Activated CD8-positive, alpha-beta T cell treated with anti-CD3 and anti-CD28 coated beads, Interleukin-2, amount 10 ng/mL, durations not matched to agents 7 days and 5 days (primary cell): ENCODE results near the gene OR6T1. TPM values are rescaled to one million over a fixed set of nuclear protein-coding genes. Genes with fewer than 3 reads are reported as not detected.

Source experiments
- ATAC-seq: fragments of 150-1000 bp; cut with Tn5 transposase; one replicate; pipeline ENCODE4 v1.10.0; 2021; ENCODE audit warnings: moderate library complexity
- CTCF ChIA-PET: fragments of 350-600 bp; sonication (Branson Sonifier 250); formaldehyde crosslinking; loops from one replicate; lab custom pipeline; 2021; ENCODE audit warnings: antibody characterized with exemption; lab: Charles Lee
- POLR2A ChIA-PET: fragments of 350-600 bp; sonication (Branson Sonifier 250); formaldehyde crosslinking; loops from one replicate; lab custom pipeline; 2021; ENCODE audit warnings: antibody characterized with exemption; lab: Charles Lee
- DNase-seq: peaks from one replicate; pipeline ENCODE4 v3.0.0-alpha.2; 2020
- H3K27ac Mint-ChIP-seq: one replicate; pipeline ENCODE4 v1.8.0; 2021; ENCODE audit warnings: mild to moderate bottlenecking, mixed read lengths
- H3K27me3 Mint-ChIP-seq: one replicate; pipeline ENCODE4 v1.8.0; 2021; ENCODE audit warnings: low read depth, mixed read lengths
- H3K36me3 Mint-ChIP-seq: one replicate; pipeline ENCODE4 v1.8.0; 2021; ENCODE audit warnings: low read depth, mixed read lengths
- H3K4me1 Mint-ChIP-seq: one replicate; pipeline ENCODE4 v1.8.0; 2021; ENCODE audit warnings: low read depth, mixed read lengths
- H3K4me3 Mint-ChIP-seq: one replicate; pipeline ENCODE4 v1.8.0; 2021; ENCODE audit warnings: mild to moderate bottlenecking, mixed read lengths
- H3K9me3 Mint-ChIP-seq: one replicate; pipeline ENCODE4 v1.8.0; 2022; ENCODE audit warnings: mixed read lengths; ENCODE audit not compliant: insufficient read depth
- total RNA-seq, 2 experiments: library from RNA; stranded (reverse); gene quantifications; one replicate each; pipeline ENCODE4 v1.2.3, GENCODE V29; 2021

OR6T1 gene
- total RNA-seq = not detected

GRCh38 chr11:123943738-123944137, at the start of gene OR6T1:
Gene OR6T1 (minus strand): TSS chr11:123943838. CDS start chr11:123943838, 0 bp downstream.
- no peak for DNase-seq
- Mint-ChIP-seq H3K27me3 (no peaks in the 10 kb centered on the region), H3K27ac (no peak within 1 kb of the TSS), H3K9me3 (no peaks in the 10 kb centered on the region), H3K4me1 (no peaks in the 10 kb centered on the region), H3K36me3 (no peaks in the 10 kb centered on the region), H3K4me3 (no peak within 1 kb of the TSS)
- no peak for ATAC-seq
- CTCF ChIA-PET = no interaction called here
- POLR2A ChIA-PET = no interaction called here

- ATAC-seq (no peak), DNase-seq (no peak)
- no peak overlapping the region for H3K4me3 Mint-ChIP-seq
- H3K9me3 Mint-ChIP-seq = no peaks in the 10 kb centered on the region
- peaks cover 5% of the 10 kb centered on the region for H3K4me1 Mint-ChIP-seq
- H3K27ac Mint-ChIP-seq = no peak overlapping the region
- no peaks in the 10 kb centered on the region for H3K36me3 Mint-ChIP-seq
- CTCF ChIA-PET = no interaction called here
- POLR2A ChIA-PET = no interaction called here
- no peaks in the 10 kb centered on the region for H3K27me3 Mint-ChIP-seq
These were observed 35.7 kb upstream of the OR6T1 start for GRCh38 chr11:123979311-123979710.

- no peaks in the 10 kb centered on the region for H3K9me3 Mint-ChIP-seq
- ChIA-PET POLR2A (no interaction called here), CTCF (no interaction called here)
- no peak within 1 kb of the TSS for H3K27ac Mint-ChIP-seq
- no peaks in the 10 kb centered on the region for H3K27me3 Mint-ChIP-seq
- no peak for DNase-seq
- no peak for ATAC-seq
- H3K4me1 Mint-ChIP-seq = peaks cover 5% of the 10 kb centered on the region
- H3K4me3 Mint-ChIP-seq = no peak within 1 kb of the TSS
- H3K36me3 Mint-ChIP-seq = no peaks in the 10 kb centered on the region
These were observed 34.2 kb upstream of the OR6T1 start, which contains the start of gene OR10S1 for GRCh38 chr11:123977731-123978347. Gene OR10S1 (minus strand): TSS chr11:123977781. CDS start chr11:123977664, 117 bp downstream.

- Mint-ChIP-seq H3K4me1 (peaks cover 5% of the 10 kb centered on the region), H3K9me3 (no peaks in the 10 kb centered on the region), H3K4me3 (no peak overlapping the region), H3K27ac (no peak overlapping the region), H3K27me3 (no peaks in the 10 kb centered on the region), H3K36me3 (no peaks in the 10 kb centered on the region)
- DNase-seq (no peak), ATAC-seq (no peak)
- ChIA-PET CTCF (no interaction called here), POLR2A (no interaction called here)
These were observed 33.3 kb upstream of the OR6T1 start for GRCh38 chr11:123976770-123977560.

GRCh38 chr11:123973816-123974215, 30.2 kb upstream of the OR6T1 start:
- DNase-seq (no peak), ATAC-seq (no peak)
- Mint-ChIP-seq H3K4me1 (peaks cover 5% of the 10 kb centered on the region), H3K4me3 (no peak overlapping the region), H3K27me3 (no peaks in the 10 kb centered on the region), H3K27ac (no peak overlapping the region), H3K9me3 (no peaks in the 10 kb centered on the region), H3K36me3 (no peaks in the 10 kb centered on the region)
- CTCF ChIA-PET = no interaction called here
- POLR2A ChIA-PET = no interaction called here

- DNase-seq = no peak
- CTCF ChIA-PET = no interaction called here
These were observed 13.1 kb upstream of the OR6T1 start for GRCh38 chr11:123956752-123957151.

GRCh38 chr11:123945132-123945531, 1.5 kb upstream of the OR6T1 start:
- no peak for DNase-seq
- H3K36me3 Mint-ChIP-seq = no peaks in the 10 kb centered on the region
- no peak for ATAC-seq
- no peaks in the 10 kb centered on the region for H3K4me1 Mint-ChIP-seq
- ChIA-PET CTCF (no interaction called here), POLR2A (no interaction called here)
- no peaks in the 10 kb centered on the region for H3K9me3 Mint-ChIP-seq
- no peak overlapping the region for H3K4me3 Mint-ChIP-seq
- no peak overlapping the region for H3K27ac Mint-ChIP-seq
- no peaks in the 10 kb centered on the region for H3K27me3 Mint-ChIP-seq

More at GRCh38 chr11:123956752-123957151, 13.1 kb upstream of the OR6T1 start:
- H3K36me3 Mint-ChIP-seq = no peaks in the 10 kb centered on the region
- no peak overlapping the region for H3K4me3 Mint-ChIP-seq
- H3K27ac Mint-ChIP-seq = no peak overlapping the region
- ATAC-seq = no peak
- H3K4me1 Mint-ChIP-seq = no peaks in the 10 kb centered on the region
- H3K27me3 Mint-ChIP-seq = no peaks in the 10 kb centered on the region
- H3K9me3 Mint-ChIP-seq = no peaks in the 10 kb centered on the region
- POLR2A ChIA-PET = no interaction called here

- Mint-ChIP-seq H3K4me3 (no peak overlapping the region), H3K27me3 (no peaks in the 10 kb centered on the region), H3K9me3 (no peaks in the 10 kb centered on the region), H3K27ac (no peak overlapping the region), H3K36me3 (no peaks in the 10 kb centered on the region), H3K4me1 (no peaks in the 10 kb centered on the region)
- POLR2A ChIA-PET = no interaction called here
- CTCF ChIA-PET = no interaction called here
- DNase-seq (no peak), ATAC-seq (no peak)
These were observed 1.2 kb downstream of the OR6T1 start for GRCh38 chr11:123942413-123942812.

GRCh38 chr11:123939317-123939716, 4.3 kb downstream of the OR6T1 start, which contains the start of gene OR4D5:
Gene OR4D5 (plus strand): TSS chr11:123939617. CDS start chr11:123939617, 0 bp downstream.
- Mint-ChIP-seq H3K4me3 (no peak within 1 kb of the TSS), H3K9me3 (no peaks in the 10 kb centered on the region), H3K27me3 (no peaks in the 10 kb centered on the region), H3K36me3 (no peaks in the 10 kb centered on the region), H3K27ac (no peak within 1 kb of the TSS), H3K4me1 (no peaks in the 10 kb centered on the region)
- no peak for ATAC-seq
- no peak for DNase-seq
- POLR2A ChIA-PET = no interaction called here
- CTCF ChIA-PET = no interaction called here

GRCh38 chr11:123924027-123924426, 19.6 kb downstream of the OR6T1 start:
- POLR2A ChIA-PET = no interaction called here
- CTCF ChIA-PET = no interaction called here
- DNase-seq (no peak), ATAC-seq (no peak)
- Mint-ChIP-seq H3K27me3 (no peaks in the 10 kb centered on the region), H3K36me3 (no peaks in the 10 kb centered on the region), H3K9me3 (no peaks in the 10 kb centered on the region), H3K27ac (no peak overlapping the region), H3K4me1 (no peaks in the 10 kb centered on the region), H3K4me3 (no peak overlapping the region)

GRCh38 chr11:123920943-123921342, 22.7 kb downstream of the OR6T1 start:
- Mint-ChIP-seq H3K4me3 (no peak overlapping the region), H3K4me1 (no peaks in the 10 kb centered on the region), H3K27ac (no peak overlapping the region), H3K36me3 (no peaks in the 10 kb centered on the region), H3K9me3 (no peaks in the 10 kb centered on the region), H3K27me3 (no peaks in the 10 kb centered on the region)
- no peak for DNase-seq
- ChIA-PET POLR2A (no interaction called here), CTCF (no interaction called here)
- ATAC-seq = no peak

- ChIA-PET CTCF (no interaction called here), POLR2A (no interaction called here)
- H3K27ac Mint-ChIP-seq = no peak overlapping the region
- no peaks in the 10 kb centered on the region for H3K27me3 Mint-ChIP-seq
- H3K9me3 Mint-ChIP-seq = no peaks in the 10 kb centered on the region
- peaks cover 5% of the 10 kb centered on the region for H3K4me1 Mint-ChIP-seq
- DNase-seq = no peak
- H3K4me3 Mint-ChIP-seq = no peak overlapping the region
- no peaks in the 10 kb centered on the region for H3K36me3 Mint-ChIP-seq
- no peak for ATAC-seq
These were observed 37.8 kb downstream of the OR6T1 start for GRCh38 chr11:123905826-123906225.
